GM12878 (cell line): Measurements from ENCODE around the gene SLC35F3. TPM values are rescaled to one million over a fixed set of nuclear protein-coding genes. Genes with fewer than 3 reads are reported as not detected.

Source experiments
- ATAC-seq: fragments of 200-7000 bp; cut with Tn5 transposase; 3 replicates; pipeline ENCODE4 v1.9.1; 2020; ENCODE audit warnings: mild to moderate bottlenecking, moderate library complexity
- BruUV-seq: library from RNA; stranded (reverse); fragments of 400-500 nt; replicated peaks from 2 replicates; lab custom pipeline; 2021; lab: Mats Ljungman, UMichigan
- CTCF ChIA-PET: fragments of 300-600 bp; sonication (Branson Sonifier 250); formaldehyde crosslinking; extraction: SDS; loops from one replicate; lab custom pipeline; 2021; ENCODE audit warnings: inconsistent platforms; lab: Yijun Ruan, JAX
- POLR2A ChIA-PET: fragments of 350-600 bp; formaldehyde crosslinking; extraction: SDS; loops from one replicate; lab custom pipeline; 2021; ENCODE audit warnings: inconsistent platforms; lab: Charles Lee
- RAD21 ChIA-PET: fragments of 300-600 bp; sonication (Branson Sonifier 250); formaldehyde crosslinking; loops from one replicate; lab custom pipeline; 2023; ENCODE audit warnings: antibody characterized with exemption; ENCODE audit not compliant: unreplicated experiment; lab: Charles Lee
- SMC1A ChIA-PET: fragments of 300-600 bp; sonication (Branson Sonifier 250); formaldehyde crosslinking; loops from one replicate; lab custom pipeline; 2023; ENCODE audit not compliant: unreplicated experiment, uncharacterized antibody; lab: Charles Lee
- DNase-seq: peaks from one replicate; pipeline ENCODE4 v3.0.0-alpha.2; 2011; ENCODE audit warnings: low read depth, low spot score
- FAIRE-seq: peaks from 3 replicates; lab custom pipeline; 2011; peaks lifted over from hg19 to GRCh38; lab: Jason Lieb, UNC
- H2AFZ ChIP-seq: 2 replicates; pipeline ENCODE4 v1.6.0; 2011; ENCODE audit warnings: low read depth, low read length, control low read depth; ENCODE audit not compliant: control insufficient read depth
- H3K27ac ChIP-seq: 2 replicates; pipeline ENCODE4 v1.5.1; 2011; ENCODE audit warnings: control low read depth; ENCODE audit not compliant: control insufficient read depth, insufficient read depth
- H3K27me3 ChIP-seq, 2 experiments: replicated peaks in 1 of 2; 2 replicates each; pipeline versions ENCODE4 v1.6.0 to v1.6.1; 2011; ENCODE audit warnings: low read length in 1 of 2; ENCODE audit not compliant: control insufficient read depth in 2 of 2, insufficient read depth in 2 of 2
- H3K36me3 ChIP-seq, 2 experiments: 2 replicates each; pipeline ENCODE4 v1.5.1; 2011; ENCODE audit warnings: low read length in 1 of 2; ENCODE audit not compliant: control insufficient read depth in 2 of 2, insufficient read depth in 2 of 2
- H3K4me1 ChIP-seq: 2 replicates; pipeline ENCODE4 v1.6.1; 2011; ENCODE audit warnings: mild to moderate bottlenecking, low read length, moderate library complexity, mixed read lengths; ENCODE audit not compliant: control insufficient read depth, insufficient read depth
- H3K4me2 ChIP-seq: 2 replicates; pipeline ENCODE4 v1.6.0; 2011; ENCODE audit warnings: control low read depth; ENCODE audit not compliant: control insufficient read depth, insufficient read depth
- H3K4me3 ChIP-seq: fragments of 200-600 bp; sonication (generic); 2 replicates; pipeline ENCODE4 v1.5.1; 2016
- H3K79me2 ChIP-seq: 2 replicates; pipeline ENCODE4 v1.6.0; 2011; ENCODE audit warnings: low read length; ENCODE audit not compliant: control insufficient read depth, insufficient read depth
- H3K9ac ChIP-seq: 2 replicates; pipeline ENCODE4 v1.8.0; 2011; ENCODE audit warnings: low read length, control low read depth, mixed read lengths; ENCODE audit not compliant: control insufficient read depth, insufficient read depth
- H3K9me3 ChIP-seq: replicated peaks from 3 replicates; pipeline ENCODE4 v1.5.1; 2011; ENCODE audit warnings: mild to moderate bottlenecking, low read length; ENCODE audit not compliant: control insufficient read depth, insufficient read depth
- H4K20me1 ChIP-seq: 2 replicates; pipeline ENCODE4 v1.6.0; 2011; ENCODE audit not compliant: control insufficient read depth, insufficient read depth
- SMARCA5 ChIP-seq: fragments of 450-650 bp; IDR thresholded peaks from 2 replicates; pipeline ENCODE4 v1.6.1; 2017; ENCODE audit warnings: mild to moderate bottlenecking
- ZSCAN29 ChIP-seq: fragments of 450-650 bp; IDR thresholded peaks from 2 replicates; pipeline ENCODE4 v1.6.1; 2017; ENCODE audit warnings: mild to moderate bottlenecking, moderate library complexity
- WGBS: methylation state at CpG from one replicate; pipeline ENCODE4 v1.1.6; 2016; ENCODE audit warnings: low lambda C conversion rate; ENCODE audit not compliant: insufficient replicate concordance, insufficient coverage; ENCODE audit errors: missing lambda C conversion rate; 5-methylcytosine and 5-hydroxymethylcytosine counted together
- in situ Hi-C: fragments of 300-500 bp; cut with MboI; formaldehyde crosslinking; loops from 9 replicates; pipeline ENCODE4 v1.14.3; 2018; ENCODE audit warnings: mixed read lengths
- intact Hi-C: fragments of 100-400 bp; cut with micrococcal nuclease; formaldehyde crosslinking; loops from one replicate; pipeline ENCODE4 v1.14.2; 2022; ENCODE audit not compliant: unreplicated experiment
- polyA plus RNA-seq, 11 experiments: library from polyadenylated mRNA; depleted of rRNA in 4 of 11; unstranded in 6 of 11; stranded (reverse) in 5 of 11; fragments of >200 nt; fragmentation: Nextera tagmentation in 4 of 11; fragmentation: Illumina TruSeq in 1 of 11; extraction: Ambion mirVana in 4 of 11; extraction: Trizol in 1 of 11; gene quantifications; 1 replicate in 1 of 11; 2 replicates in 10 of 11; pipeline versions ENCODE4 v1.2.1 to v1.2.3, GENCODE V29; 2011 to 2016; ENCODE audit warnings: inconsistent platforms in 2 of 11, missing spikeins in 2 of 11, low read depth in 1 of 11
- total RNA-seq, 4 experiments: library from RNA; depleted of rRNA in 3 of 4; stranded (reverse); fragments of >200 nt in 3 of 4; fragmentation: Illumina TruSeq in 1 of 4; extraction: Trizol in 1 of 4; gene quantifications; 2 replicates each; pipeline versions ENCODE4 v1.2.1 to v1.2.3, GENCODE V29; 2013 to 2021
- TF ChIP-seq, protein P1 (sequence below): IDR thresholded peaks from 2 replicates; pipeline ENCODE4 v1.6.1; 2011; ENCODE audit warnings: borderline replicate concordance, low read depth, mild to moderate bottlenecking, moderate library complexity, low read length; ENCODE audit not compliant: insufficient read depth, poor library complexity, severe bottlenecking
- TF ChIP-seq, protein P2 (sequence below): fragments of 450-650 bp; IDR thresholded peaks from 2 replicates; pipeline ENCODE4 v1.6.1; 2018; ENCODE audit warnings: mild to moderate bottlenecking, low read depth, moderate library complexity; ENCODE audit not compliant: partially characterized antibody
- TF ChIP-seq, protein P3 (sequence below): IDR thresholded peaks from 2 replicates; pipeline ENCODE4 v1.6.1; 2011; ENCODE audit warnings: low read depth, mild to moderate bottlenecking, low read length, moderate library complexity, borderline replicate concordance; ENCODE audit errors: extremely low read depth
- TF ChIP-seq, protein P4 (sequence below): fragments of 450-650 bp; IDR thresholded peaks from 2 replicates; pipeline ENCODE4 v1.6.1; 2016; ENCODE audit warnings: mild to moderate bottlenecking

The SLC35F3 gene
- total and polyA plus RNA-seq, 10 of the 15 experiments (the other 5 are each of a cell fraction or from before 2014, with no cell fraction given) = 1.0 to 8.6 (median 5.7) TPM

DNA sequence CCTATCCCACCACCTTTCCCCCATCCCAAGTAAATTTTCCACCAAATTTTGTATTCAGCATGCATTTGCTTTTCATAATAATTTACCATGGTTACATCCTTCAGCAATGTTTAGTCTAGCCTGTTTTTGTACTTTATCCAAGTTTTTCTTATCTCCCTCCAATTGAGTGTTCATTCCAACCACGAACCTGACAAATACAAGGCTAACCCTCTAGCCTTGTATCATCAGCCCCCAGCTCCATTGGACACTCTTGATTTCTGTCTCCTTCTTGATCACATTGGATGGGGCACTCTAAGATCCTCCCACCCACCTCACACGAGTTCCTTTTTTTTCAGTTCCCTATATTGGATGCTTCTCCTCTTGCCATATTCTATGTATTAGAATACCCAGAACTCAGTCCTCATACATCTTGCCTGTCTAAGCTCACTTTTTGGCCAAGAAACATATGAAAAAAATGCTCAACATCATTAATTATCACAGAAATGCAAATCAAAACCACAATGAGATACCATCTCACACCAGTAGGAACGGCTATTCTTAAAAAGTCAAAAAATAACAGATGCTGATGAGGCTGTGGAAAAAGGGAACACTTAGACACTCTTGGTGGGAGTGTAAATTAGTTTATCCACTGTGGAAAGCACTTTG, 40.5 kb upstream of the SLC35F3 start:
- peaks cover 0 to 1% of the 10 kb centered on the region in 2 experiments; a peak in 1 of 4 replicates for H3K27me3 ChIP-seq
- no peaks in the 10 kb centered on the region for H3K79me2 ChIP-seq
- WGBS = 23% methylated on average over 3 of the region's 3 CpGs
- FAIRE-seq = no peak
- intact Hi-C loops = no loop called here
- no peak for ATAC-seq
- H3K4me3 ChIP-seq = no peak overlapping the region
- no peaks in the 10 kb centered on the region for H3K9me3 ChIP-seq
- POLR2A ChIA-PET = no interaction called here
- in situ Hi-C loops = no loop called here
- SMC1A ChIA-PET = no interaction called here
- H4K20me1 ChIP-seq = no peaks in the 10 kb centered on the region
- H2AFZ ChIP-seq = no peak overlapping the region
- DNase-seq = no peak
- RAD21 ChIA-PET = no interaction called here
- H3K36me3 ChIP-seq = no peaks in the 10 kb centered on the region
- H3K4me2 ChIP-seq = no peak overlapping the region
- CTCF ChIA-PET = no interaction called here
- no TSS peak for BruUV-seq
- TF ChIP-seq, protein P1, sequence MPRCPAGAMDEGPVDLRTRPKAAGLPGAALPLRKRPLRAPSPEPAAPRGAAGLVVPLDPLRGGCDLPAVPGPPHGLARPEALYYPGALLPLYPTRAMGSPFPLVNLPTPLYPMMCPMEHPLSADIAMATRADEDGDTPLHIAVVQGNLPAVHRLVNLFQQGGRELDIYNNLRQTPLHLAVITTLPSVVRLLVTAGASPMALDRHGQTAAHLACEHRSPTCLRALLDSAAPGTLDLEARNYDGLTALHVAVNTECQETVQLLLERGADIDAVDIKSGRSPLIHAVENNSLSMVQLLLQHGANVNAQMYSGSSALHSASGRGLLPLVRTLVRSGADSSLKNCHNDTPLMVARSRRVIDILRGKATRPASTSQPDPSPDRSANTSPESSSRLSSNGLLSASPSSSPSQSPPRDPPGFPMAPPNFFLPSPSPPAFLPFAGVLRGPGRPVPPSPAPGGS = no peak
- TF ChIP-seq, protein P2, sequence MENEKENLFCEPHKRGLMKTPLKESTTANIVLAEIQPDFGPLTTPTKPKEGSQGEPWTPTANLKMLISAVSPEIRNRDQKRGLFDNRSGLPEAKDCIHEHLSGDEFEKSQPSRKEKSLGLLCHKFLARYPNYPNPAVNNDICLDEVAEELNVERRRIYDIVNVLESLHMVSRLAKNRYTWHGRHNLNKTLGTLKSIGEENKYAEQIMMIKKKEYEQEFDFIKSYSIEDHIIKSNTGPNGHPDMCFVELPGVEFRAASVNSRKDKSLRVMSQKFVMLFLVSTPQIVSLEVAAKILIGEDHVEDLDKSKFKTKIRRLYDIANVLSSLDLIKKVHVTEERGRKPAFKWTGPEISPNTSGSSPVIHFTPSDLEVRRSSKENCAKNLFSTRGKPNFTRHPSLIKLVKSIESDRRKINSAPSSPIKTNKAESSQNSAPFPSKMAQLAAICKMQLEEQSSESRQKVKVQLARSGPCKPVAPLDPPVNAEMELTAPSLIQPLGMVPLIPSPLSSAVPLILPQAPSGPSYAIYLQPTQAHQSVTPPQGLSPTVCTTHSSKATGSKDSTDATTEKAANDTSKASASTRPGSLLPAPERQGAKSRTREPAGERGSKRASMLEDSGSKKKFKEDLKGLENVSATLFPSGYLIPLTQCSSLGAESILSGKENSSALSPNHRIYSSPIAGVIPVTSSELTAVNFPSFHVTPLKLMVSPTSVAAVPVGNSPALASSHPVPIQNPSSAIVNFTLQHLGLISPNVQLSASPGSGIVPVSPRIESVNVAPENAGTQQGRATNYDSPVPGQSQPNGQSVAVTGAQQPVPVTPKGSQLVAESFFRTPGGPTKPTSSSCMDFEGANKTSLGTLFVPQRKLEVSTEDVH = no peak
- TF ChIP-seq, protein P3, sequence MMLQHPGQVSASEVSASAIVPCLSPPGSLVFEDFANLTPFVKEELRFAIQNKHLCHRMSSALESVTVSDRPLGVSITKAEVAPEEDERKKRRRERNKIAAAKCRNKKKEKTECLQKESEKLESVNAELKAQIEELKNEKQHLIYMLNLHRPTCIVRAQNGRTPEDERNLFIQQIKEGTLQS = no peak
- TF ChIP-seq SMARCA5 (no peak), ZSCAN29 (no peak)
- TF ChIP-seq, protein P4, sequence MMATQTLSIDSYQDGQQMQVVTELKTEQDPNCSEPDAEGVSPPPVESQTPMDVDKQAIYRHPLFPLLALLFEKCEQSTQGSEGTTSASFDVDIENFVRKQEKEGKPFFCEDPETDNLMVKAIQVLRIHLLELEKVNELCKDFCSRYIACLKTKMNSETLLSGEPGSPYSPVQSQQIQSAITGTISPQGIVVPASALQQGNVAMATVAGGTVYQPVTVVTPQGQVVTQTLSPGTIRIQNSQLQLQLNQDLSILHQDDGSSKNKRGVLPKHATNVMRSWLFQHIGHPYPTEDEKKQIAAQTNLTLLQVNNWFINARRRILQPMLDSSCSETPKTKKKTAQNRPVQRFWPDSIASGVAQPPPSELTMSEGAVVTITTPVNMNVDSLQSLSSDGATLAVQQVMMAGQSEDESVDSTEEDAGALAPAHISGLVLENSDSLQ = no peak
- no peak overlapping the region for H3K27ac ChIP-seq
- no peak overlapping the region for H3K9ac ChIP-seq
- H3K4me1 ChIP-seq = no peaks in the 10 kb centered on the region
